LNCAP (cell line): Measurements from ENCODE around the gene MED8.
A peak's percentile ranks its signal among the peaks of the same experiment; 100 is the strongest.

ENCODE experiments used
- TF ChIP-seq, protein P1 (sequence below): fragments of 450-650 bp; IDR thresholded peaks from 2 replicates; pipeline ENCODE4 v1.5.1; 2017; ENCODE audit warnings: mild to moderate bottlenecking

The MED8 gene

GRCh38 chr1:43377831-43378230 lies 11.8 kb downstream of the MED8 start:
- TF ChIP-seq, protein P1, sequence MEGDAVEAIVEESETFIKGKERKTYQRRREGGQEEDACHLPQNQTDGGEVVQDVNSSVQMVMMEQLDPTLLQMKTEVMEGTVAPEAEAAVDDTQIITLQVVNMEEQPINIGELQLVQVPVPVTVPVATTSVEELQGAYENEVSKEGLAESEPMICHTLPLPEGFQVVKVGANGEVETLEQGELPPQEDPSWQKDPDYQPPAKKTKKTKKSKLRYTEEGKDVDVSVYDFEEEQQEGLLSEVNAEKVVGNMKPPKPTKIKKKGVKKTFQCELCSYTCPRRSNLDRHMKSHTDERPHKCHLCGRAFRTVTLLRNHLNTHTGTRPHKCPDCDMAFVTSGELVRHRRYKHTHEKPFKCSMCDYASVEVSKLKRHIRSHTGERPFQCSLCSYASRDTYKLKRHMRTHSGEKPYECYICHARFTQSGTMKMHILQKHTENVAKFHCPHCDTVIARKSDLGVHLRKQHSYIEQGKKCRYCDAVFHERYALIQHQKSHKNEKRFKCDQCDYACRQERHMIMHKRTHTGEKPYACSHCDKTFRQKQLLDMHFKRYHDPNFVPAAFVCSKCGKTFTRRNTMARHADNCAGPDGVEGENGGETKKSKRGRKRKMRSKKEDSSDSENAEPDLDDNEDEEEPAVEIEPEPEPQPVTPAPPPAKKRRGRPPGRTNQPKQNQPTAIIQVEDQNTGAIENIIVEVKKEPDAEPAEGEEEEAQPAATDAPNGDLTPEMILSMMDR = no peak

DNA sequence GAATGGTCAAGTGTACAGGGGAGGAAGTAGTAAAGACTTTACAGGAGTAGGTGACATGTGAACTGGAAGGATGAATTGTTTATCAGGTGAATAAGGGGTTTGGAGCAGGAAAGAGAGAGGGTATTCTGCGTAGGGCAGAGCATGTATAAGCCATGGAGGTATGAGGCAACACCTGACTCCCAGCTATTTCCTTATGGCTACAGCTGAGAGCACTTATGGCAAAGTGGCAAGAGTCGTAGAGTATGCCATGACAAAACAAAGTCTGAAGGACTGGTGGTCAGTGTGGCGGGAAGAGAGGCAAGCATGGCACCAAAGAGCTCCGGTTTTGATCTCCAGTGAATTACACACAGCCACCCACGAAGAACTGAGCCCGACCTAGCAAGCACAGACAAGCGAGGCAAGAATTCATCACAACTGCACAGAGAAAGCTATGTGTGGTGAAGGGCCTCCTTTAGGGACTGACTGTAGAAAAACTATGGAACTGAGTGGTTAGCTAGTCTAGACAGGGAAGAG lies 12.8 kb downstream of the MED8 start:
- TF ChIP-seq, protein P1 = no peak

DNA sequence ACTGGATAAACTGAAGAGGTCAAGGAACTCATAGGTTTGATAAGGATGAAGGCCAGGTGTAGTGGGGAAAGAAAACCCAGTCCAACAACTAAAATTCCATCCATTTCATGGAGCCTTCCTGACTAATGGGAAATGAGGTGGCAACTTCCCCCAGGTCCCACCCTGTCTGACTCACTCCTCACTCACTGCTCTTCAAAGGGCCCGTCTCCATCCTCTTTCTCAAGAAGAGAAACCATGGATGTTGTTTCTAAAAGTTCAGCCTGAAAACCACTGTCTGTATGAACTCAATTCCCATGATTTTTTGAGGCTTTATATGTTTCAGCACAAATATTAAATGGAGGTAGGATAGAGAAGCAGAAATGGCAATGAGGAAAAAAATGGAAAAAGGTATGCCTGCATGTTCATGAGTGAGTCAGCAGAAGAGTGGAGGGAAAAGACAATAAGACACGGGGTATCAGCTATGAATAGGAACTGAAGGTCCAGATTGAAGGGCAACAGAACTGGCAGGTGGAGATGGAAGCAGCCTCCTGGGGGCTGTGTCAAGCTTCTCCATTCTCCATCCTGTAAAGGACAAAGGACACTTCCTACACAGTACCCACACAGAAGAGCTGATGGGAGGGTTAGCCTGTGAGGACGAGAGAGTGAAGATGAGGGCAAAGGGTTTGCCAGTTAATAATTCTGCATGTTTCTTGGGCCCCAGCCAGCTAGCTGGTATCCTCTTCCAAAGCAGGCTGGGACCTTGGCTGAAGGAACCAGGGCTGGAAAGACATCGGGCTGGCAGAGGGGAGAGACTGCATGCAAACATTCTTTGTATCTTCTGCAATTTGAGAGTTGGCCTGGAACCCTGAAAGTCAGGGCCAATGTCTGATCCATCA lies 16.3 kb downstream of the MED8 start:
- TF ChIP-seq, protein P1 = no peak

DNA sequence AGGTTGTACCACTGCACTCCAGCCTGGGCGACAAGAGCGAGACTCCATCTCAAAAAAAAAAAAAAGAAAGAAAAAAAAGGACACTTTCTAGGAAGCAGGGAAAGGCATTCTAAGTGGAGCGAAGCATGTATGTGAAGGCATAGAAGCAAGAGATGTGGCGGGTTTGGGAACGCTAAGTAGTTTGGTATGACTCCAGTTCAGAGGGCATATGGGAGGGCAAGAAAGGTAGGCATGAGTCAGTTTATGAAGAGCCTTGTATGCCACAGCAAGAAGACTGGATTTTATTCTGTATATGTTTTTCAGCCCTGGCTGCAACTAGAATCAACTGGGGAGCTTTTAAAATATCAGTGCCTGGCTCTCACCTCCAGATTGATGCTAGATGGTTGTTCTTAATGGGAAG lies 17.4 kb downstream of the MED8 start:
- TF ChIP-seq, protein P1 = no peak

DNA sequence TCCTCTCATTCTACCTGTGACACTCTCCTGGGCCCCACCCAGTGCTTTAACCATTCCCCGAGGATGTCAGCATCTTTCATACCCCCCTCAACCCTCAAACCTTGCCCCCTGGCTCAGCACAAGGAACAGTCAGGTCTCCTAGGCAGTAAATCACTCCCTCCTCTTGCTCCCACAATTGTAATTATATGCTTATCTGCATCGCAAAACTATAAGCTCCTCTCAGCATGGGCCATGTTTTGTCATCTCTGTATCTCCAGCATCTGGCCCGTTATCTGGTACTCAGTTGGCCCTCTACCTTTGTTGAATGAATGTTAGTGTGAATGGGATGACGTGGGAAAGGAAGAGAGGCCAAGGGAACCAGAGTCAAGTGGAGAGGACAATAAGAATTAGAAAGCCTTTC lies 19.0 kb downstream of the MED8 start:
- TF ChIP-seq, protein P1 = no peak

GRCh38 chr1:43368646-43369020 lies 21.0 kb downstream of the MED8 start:
- TF ChIP-seq, protein P1 = no peak

DNA sequence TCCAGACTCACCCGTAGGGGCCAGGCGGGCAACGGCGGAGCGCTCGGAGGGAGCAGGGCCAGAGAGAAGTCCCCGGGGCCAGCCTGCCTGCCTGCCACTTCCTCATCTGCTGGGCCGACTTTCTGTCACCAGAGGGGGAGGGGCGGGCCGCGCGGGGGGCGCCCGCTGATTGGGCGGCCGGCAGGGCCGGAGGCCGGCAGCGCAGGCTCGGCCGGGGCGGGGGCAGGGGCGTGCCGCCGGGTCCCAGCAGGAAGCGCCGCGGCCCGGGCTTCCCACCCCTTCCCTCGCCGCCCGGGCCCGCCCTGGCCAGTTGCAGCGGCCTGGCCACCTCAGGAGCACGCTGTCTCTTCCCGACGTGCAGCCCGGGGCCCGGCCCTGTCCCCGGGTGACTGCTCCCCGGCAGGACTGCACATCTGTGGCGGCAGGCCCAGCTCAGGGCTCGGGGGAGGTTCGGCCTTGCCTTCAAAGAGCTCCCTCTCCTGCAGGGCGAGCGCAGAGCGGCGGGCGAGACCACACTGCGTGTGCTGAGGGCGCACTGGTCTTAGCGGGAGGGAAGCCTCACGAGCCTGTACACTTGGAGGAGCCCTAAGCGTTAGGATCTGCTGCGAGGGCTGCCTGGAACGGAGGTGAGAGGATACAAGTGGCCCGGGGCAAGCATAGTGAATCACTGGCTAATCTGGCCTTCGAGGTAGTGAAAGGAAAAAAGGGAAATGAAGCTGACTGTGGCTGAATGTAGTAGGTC lies 21.5 kb downstream of the MED8 start, which contains the start of gene ELOVL1:
TSS of gene ELOVL1 (minus strand) at position 108 of the 742 bp plus-strand sequence. CDS start 2,402 bp downstream, outside the sequence.
- TF ChIP-seq, protein P1 = peak; percentile 27; the same call in 1 of the 2 replicates
